Stimulated activated CD8-positive, alpha-beta memory T cell treated with anti-CD3 and anti-CD28 coated beads, Interleukin-15, amount 100 ng/mL, for 1 hour (primary cell): Measurements from ENCODE around the gene ITM2A.
A peak's percentile ranks its signal among the peaks of the same experiment; 100 is the strongest.

Experiments used
- DNase-seq: peaks from one replicate; pipeline ENCODE4 v3.0.0-alpha.2; 2020; ENCODE audit warnings: low read depth

ITM2A gene

DNA sequence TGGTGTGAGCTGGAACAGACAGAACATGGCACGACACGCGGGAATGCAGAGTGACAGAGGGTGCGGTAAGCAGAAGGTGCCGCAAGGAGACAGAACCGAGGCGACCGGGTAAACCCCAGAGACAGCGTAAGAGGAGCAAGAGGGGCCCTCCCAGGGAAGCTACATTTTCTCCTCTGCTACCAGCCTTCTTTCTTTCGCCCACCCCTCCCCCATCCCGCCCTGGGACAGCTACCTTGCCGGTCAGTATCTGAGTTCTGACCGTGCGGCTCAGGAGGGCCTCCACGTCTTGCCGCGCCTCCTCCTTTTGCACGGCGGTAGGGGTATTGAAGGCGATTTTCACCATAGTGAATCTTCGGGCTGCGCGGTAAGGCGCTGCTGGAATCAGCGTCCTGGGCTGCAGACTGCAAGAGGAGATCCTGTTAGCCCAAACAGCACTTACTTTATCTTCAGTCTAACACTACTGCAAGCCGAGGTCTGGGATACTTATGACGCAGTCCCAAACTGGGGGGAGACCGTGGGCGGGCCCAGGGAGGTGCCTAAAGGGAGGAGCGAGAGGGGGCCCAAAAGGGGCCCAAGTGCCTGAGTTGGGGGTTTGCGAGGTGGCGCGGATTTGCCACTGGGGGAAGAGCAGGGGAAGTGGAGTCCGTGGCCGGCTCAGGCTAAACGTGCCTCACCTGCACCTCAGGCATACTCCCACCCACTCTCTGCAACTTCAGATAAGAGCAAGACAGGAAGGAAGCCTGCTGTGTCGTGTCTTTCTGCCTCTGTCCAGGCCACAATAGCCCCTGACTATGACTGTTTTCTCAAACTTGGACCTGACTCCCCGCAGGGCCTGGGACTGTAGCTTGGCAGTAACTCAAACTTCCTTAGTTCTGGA is at the start of gene ITM2A:
ITM2A (minus strand) TSS at position 462 of the 877 bp plus-strand sequence; CDS start at position 343, 119 bp downstream.
- peak; percentile 20 for DNase-seq

DNA sequence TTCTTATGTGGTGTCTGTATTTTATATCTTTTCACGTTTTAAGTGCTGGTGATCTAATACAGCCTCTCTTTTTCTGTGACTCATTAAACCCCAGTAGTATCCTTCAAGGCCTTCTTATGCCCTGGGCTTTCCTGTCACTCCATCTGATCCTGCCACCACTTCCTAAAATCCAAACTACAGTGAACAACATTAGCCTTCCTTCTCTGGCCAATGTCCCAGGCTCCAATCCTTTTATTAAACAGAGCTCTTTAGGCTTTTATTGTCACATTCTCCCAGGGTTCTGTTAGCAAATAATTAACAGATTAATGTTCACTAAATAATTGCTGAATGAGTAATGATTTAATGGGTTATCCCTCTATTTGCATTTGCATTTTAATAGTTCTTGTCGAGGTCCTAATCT is 47.9 kb upstream of the ITM2A start:
- DNase-seq = no peak

- no peak for DNase-seq
Measured at GRCh38 chrX:79413963-79414362, 46.8 kb upstream of the ITM2A start.

DNA sequence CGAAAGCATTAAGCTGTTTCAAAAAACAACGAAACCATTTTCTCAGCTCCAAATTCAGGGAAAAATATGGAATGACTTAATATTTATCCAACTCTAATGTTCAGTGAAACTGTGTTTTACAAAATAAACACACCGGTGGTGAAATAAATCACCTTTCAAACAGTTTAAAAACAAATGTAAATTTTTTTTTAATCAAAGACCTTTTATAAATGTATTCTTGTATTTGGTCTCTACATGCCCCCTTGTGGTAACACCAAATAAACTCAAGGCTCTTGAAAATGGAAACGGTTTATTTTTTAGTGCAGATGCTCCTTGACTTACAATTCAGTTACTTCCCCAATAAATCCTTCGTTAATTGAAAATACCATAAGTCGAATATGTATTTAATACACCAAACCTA is 45.8 kb upstream of the ITM2A start:
- no peak for DNase-seq

DNA sequence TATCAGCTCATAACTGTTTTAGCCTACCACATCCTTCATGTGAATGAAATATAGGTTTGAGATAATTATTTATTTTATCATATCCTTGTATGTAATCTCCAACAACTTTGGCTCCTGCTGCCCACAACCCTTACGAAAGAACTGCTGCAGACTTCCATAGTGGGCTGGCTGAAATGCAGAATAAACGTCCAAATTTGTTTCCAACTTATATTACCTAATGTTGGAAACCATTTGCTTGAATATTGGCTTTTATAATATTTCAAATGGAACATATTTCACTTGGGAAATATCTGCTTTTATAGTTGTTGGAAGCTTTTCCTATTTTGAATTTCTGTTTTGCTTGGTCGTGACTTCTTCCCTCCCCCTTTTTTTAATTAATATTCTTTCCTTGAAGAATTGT is 45.0 kb upstream of the ITM2A start:
- no peak for DNase-seq

- DNase-seq = no peak
Measured at GRCh38 chrX:79409657-79410056, 42.5 kb upstream of the ITM2A start.

DNA sequence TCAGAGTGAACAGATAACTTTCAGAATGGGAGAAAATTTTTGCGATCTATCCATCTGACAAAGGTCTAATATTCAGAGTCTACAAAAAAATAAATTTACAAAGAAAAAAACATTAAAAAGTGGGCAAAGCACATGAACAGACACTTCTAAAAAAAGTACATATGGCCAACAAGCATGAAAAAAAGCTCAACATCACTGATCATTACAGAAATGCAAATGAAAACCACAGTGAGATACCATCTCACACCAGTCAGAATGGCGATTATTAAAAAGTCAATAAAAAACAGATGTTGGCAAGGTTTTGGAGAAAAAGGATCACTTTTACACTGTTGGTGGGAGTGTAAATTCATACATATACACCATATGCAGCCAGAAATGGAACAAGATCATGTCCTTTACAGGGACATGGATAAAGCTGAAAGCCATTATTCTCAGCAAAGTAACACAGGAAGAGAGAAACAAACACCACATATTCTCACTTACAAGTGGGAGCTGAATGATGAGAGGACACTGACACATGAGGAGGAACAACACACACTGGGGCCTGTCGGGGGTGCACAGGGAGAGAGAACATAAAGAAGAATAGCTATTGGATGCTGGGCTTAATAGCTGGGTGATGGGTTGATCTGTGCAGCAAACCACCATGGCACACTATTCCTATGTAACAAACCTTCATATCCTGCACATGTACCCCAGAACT is 41.6 kb upstream of the ITM2A start:
- no peak for DNase-seq

DNA sequence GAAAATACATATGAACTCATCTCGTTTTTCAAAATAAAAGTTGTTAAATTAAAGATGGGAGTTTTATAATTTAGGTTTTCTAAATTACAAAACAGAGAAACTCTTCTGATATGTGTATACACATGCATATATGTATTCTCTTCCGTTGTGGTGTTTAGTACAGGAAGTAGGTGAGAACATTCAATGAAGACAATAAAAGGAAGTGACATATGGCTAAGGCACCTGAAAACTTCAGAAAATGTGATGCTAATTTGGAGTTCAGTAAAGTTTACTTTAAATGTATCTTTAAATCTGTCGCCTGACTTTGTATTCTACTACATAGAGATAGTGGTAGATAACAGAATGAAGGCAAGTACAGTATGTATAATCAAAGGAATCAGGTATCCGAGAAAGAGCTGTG is 33.5 kb upstream of the ITM2A start:
- DNase-seq = no peak

DNA sequence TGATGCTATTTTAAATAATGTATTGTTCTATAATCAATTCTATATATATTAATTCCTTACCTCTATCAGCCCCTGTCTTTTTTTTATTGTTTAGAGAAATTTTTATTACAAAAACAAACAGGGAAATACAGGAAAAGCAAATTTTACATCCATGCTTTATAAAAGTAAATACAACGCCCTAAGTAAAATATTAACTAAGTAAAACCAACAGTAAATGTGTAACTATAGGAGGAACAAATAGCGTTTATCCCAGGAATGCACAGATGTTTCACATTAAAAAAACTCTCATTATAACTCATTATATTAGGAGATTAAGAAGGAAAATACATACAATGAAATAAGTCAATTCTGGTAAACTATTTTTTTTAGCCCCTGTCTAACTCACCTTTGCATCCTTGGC is 8.2 kb upstream of the ITM2A start:
- no peak for DNase-seq

GRCh38 chrX:79371640-79372039 is 4.5 kb upstream of the ITM2A start:
- DNase-seq = no peak

GRCh38 chrX:79371101-79371500 is 4.0 kb upstream of the ITM2A start:
- DNase-seq = no peak

DNA sequence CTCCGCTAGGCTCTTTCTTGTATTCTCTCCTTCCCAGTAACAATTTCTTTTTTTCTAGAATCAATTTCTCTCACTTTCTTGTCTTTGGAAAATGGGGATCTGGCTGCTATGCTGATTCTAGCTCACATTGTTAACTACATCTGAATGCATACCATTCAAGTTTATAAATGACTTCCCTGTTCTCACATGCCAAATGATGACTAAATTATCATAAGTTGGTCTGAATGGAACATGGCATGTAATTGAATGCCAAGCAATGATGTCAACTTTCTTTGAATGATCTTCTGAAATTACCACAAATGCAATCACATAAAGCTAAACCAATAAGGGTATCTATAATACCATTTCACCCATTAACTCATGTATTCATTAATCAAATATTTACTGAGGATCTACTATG is 2.7 kb upstream of the ITM2A start:
- DNase-seq = no peak

- DNase-seq = no peak
Measured at GRCh38 chrX:79368441-79368840, 1.3 kb upstream of the ITM2A start.

DNA sequence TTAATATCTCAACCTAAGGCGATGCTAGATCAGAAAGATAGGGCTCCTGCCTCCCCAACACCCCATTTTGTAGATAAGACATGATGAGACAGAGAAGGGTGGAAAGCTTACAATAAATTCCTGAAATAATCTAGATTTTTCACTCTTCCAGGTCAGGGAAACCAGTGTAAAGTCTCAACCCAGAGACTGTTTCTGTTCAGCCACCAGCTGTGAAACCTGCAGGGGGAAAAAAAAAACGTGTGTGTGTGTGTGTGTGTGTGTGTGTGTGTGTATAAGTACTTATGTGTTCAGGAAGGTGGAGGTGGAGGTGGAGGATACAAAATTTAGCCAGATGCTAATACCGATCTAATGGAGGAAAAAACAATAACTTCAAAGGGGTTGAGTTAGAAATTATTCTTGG is 773 bp upstream of the ITM2A start:
- DNase-seq = no peak

DNA sequence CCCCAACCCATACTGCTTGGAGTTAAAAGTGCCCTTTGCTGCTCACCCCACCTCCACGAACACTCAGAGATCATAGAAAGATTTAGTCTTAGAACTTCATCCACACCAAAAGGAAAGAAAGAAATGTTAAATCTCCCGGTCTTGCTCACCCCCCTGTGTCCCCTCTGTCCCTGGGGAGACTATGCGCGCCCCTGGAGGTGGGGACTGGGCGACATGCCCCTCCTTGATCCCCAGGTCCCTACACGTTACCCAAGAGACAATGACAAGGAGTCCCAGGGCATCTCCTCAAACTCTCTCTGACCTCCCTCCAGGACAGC is 620 bp downstream of the ITM2A start:
- DNase-seq = no peak

GRCh38 chrX:79365591-79365990 is 1.5 kb downstream of the ITM2A start:
- DNase-seq = no peak

DNA sequence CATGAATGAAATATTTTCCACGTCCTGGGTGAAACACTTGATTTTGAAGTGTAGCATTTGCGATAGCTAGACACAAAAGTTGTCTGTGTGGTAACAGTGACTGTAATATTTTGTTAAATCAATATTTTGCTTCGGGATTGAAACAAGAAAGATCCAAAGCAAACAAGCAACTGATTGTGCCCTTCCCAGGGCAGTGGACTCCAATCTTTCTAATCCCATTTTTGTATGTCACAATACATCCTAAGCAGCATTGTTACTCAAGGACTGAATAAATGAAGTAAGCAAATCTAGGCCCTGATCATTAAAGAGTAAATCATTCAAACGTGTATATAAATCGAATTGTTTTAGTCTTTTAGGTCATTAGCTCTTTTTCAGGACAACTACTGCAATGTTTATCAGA is 2.8 kb downstream of the ITM2A start:
- DNase-seq = no peak

GRCh38 chrX:79361192-79361870 is 5.8 kb downstream of the ITM2A start:
- DNase-seq = no peak

DNA sequence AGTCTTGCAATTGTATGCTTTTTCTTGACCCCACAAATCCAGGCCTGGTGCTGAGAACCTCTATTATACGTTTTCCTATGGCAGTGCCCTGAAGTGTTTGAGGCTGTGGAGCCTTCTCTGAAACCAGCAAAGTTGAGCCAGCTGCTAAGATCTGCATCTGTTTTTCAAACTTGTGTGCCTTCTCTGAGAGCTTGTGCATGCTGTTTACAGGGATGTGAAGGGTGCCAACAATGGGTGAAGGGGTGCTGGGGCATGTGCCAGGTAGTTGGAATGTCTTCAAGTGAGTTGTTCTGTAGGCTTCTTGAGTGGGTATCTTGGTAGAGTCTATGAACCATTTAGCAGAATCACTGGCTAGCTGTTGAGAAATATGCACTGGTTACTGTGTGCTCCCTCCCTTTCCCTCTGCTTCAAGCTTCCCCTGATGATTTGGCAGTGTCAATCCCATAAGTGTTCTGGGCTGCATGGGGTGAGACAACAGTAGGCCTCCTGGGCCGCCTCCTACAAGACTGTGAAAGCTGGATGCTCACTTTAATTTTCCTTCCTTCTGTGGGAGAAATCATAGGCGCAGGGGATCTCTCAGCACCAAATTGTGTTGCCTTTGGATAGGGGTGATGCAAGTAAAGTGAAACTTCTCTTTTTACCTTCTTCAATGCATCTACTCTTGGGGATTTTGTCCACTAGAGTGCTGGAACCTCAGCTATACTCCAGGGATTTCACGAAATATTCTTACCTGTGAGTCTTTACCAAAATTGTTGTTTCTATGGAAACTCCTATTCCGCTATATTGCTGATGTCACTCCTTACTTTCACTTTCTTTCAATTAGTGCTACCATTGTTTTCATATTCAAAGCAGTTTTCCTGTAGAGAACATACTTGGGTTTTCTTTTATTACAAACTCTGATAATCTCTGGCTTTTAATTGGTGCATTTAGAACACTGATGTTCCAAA is 30.0 kb downstream of the ITM2A start:
- DNase-seq = no peak

DNA sequence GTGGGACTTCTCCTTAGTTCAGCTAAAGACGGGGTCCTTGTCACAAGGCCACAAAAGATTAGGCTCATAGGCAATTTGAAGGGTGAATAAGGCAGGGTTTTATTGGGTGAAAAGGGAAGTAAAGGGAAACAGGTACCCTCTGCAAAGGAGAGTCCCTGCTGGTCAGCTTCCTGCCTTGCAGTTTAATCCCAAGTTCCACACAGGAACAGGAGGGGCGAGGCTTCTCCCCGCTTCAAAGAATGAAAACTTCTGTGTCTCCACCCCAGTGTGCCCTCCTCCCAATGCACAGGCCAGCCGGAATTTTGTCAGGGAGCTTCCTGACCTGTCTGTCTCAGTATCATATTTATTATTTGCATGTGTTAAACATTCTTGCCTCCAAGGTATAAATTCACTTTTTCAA is 37.1 kb downstream of the ITM2A start:
- DNase-seq = no peak

DNA sequence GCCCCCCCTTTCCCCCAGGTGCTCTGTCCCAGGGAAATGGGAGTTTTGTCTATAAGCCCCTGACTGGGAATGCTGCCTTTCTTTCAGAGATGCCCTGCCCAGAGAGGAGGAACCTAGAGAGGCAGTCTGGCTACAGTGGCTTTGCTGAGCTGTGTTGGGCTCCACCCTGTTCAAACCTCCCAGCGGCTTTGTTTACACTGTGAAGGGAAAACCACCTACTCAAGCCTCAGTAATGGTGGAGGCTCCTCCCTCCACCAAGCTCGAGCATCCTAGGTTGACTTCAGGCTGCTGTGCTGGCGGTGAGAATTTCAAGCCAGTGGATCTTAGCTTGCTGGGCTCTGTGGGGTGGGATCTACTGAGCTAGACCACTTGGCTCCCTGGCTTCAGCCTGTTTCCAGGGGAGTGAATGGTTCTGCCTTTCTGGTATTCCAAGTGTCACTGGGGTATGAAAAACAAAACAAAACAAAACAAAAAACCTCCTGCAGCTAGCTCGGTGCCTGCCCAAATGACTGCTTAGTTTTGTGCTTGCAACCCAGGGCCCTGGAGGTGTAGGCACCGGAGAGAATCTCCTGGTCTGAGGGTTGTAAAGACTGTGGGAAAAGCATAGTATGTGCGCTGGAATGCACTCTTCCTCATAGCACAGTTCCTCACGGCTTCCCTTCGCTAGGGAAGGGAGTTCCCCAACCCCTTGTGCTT is 41.7 kb downstream of the ITM2A start:
- no peak for DNase-seq
